BJ (cell line): ENCODE measurements around the gene AQP2. TPM values are rescaled to one million over a fixed set of nuclear protein-coding genes. Genes with fewer than 3 reads are reported as not detected.

Experiments
- CTCF ChIA-PET: fragments of 350-600 bp; formaldehyde crosslinking; extraction: SDS; loops from one replicate; lab custom pipeline; 2021; ENCODE audit warnings: antibody characterized with exemption, inconsistent platforms; lab: Yijun Ruan, JAX
- POLR2A ChIA-PET: fragments of 300-600 bp; sonication (Branson Sonifier 250); formaldehyde crosslinking; extraction: SDS; loops from one replicate; lab custom pipeline; 2021; ENCODE audit warnings: antibody characterized with exemption; lab: Charles Lee
- DNase-seq: peaks from one replicate; pipeline ENCODE4 v3.0.0-alpha.2; 2011; ENCODE audit warnings: low read depth
- H3K27me3 ChIP-seq: 2 replicates; pipeline ENCODE4 v1.6.0; 2011; ENCODE audit warnings: low read length; ENCODE audit not compliant: control insufficient read depth, insufficient read depth
- H3K36me3 ChIP-seq: 2 replicates; pipeline ENCODE4 v1.5.1; 2011; ENCODE audit warnings: low read length; ENCODE audit not compliant: control insufficient read depth, insufficient read depth
- H3K4me3 ChIP-seq: 2 replicates; pipeline ENCODE4 v1.5.1; 2011; ENCODE audit warnings: low read depth, mild to moderate bottlenecking, control low read depth, low read length
- polyA plus RNA-seq: library from polyadenylated mRNA; depleted of rRNA; stranded (reverse); fragments of >200 nt; gene quantifications from 2 replicates; pipeline ENCODE4 v1.2.3, GENCODE V29; 2011
- TF ChIP-seq, protein P1 (sequence below): IDR thresholded peaks from 2 replicates; pipeline ENCODE4 v1.5.1; 2011; ENCODE audit warnings: low read depth, mild to moderate bottlenecking, control low read depth, inconsistent platforms, low read length, moderate library complexity; ENCODE audit not compliant: insufficient read depth

AQP2 gene
- polyA plus RNA-seq, 1 experiment, result not detected

DNA sequence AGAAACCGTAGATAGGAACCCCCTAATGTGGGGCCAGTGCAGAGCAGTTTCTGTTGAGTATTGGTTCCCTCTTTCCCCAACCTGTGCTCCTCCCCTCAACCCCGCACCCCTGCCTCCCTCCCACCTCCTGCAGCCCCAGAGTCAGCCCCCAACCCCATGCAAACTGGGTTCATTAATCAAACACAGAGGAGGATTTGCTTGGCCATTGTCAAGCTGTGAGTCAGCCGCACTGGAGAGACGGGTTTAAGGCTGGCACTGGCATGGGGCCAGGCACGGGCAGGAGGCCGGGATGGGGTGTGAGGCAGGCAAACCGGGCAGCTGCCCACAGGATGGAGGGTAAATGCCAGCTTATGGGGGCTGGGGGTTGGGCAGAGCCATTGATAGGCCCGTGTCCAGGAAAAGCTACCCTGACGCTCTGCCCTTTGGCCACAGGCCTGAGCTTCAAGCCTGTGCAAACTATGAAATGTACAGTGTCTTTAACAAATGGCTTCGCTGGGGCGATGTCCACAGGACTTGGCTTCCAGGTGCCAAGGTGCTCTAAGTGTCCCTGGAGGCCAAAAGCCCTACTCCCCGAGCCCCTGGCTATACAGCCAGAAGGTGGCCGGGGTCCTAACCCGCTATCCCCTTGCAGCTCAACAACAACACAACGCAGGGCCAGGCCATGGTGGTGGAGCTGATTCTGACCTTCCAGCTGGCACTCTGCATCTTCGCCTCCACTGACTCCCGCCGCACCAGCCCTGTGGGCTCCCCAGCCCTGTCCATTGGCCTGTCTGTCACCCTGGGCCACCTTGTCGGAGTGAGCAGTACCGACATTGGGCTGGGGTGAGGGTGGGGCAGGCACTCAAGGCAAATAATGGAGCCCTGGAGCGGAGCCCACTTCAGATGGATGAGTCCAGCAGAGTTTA lies 12.6 kb downstream of the AQP2 start:
- H3K27me3 ChIP-seq, result peaks cover 49% of the 10 kb centered on the region
- POLR2A ChIA-PET, result no interaction called here

DNA sequence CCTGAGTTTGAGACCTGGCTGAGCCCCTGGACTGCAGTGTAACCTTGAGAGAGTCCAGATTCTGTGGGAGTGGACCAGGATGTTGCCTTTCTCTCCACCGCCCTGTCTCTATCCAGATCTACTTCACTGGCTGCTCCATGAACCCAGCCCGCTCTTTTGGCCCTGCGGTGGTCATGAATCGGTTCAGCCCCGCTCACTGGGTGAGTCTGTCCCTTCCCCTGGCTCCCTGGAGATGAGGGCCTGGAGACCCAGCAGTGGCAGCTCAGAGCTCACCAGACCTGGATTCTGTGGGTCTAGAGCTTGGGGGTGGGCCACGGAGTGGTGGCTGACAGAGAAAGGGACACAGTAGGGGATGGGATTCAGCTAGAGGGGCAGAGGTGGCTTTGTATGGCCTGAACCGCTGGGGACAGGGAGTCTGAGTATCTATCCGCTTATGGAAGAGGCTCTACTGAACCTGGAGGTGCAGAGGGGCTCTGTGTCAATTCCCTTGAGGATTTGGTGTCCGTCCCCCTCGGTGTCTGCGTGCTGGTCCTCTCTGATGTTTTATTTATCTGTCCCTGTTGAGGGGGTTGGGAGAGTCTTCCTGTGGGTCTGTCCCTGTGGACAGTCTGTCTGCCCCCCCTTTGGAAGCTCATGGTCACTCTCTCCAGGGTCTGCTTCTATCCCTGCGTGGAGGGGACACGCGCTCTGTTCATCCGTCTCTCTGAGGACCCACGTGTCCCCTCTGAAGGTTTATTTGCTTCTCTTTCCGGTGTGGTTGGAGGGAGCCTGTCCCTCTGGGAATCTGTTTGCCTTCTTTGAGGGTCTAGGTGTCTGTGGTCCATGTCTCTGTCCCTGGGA lies 13.7 kb downstream of the AQP2 start:
- TF ChIP-seq, protein P1, sequence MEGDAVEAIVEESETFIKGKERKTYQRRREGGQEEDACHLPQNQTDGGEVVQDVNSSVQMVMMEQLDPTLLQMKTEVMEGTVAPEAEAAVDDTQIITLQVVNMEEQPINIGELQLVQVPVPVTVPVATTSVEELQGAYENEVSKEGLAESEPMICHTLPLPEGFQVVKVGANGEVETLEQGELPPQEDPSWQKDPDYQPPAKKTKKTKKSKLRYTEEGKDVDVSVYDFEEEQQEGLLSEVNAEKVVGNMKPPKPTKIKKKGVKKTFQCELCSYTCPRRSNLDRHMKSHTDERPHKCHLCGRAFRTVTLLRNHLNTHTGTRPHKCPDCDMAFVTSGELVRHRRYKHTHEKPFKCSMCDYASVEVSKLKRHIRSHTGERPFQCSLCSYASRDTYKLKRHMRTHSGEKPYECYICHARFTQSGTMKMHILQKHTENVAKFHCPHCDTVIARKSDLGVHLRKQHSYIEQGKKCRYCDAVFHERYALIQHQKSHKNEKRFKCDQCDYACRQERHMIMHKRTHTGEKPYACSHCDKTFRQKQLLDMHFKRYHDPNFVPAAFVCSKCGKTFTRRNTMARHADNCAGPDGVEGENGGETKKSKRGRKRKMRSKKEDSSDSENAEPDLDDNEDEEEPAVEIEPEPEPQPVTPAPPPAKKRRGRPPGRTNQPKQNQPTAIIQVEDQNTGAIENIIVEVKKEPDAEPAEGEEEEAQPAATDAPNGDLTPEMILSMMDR, result no peak
- DNase-seq, result no peak
- POLR2A ChIA-PET, result no interaction called here
- Histone ChIP-seq H3K27me3 (peaks cover 48% of the 10 kb centered on the region), H3K4me3 (no peak overlapping the region), H3K36me3 (no peaks in the 10 kb centered on the region)
- CTCF ChIA-PET, result interaction anchor here (0.6 to 20.0 kb wide), 10 partner anchors 10 to 223 kb away, joined by 3 to 578 read pairs (median 6); partner anchors contain the start of genes ASIC1 and TMBIM6

More for the DNA sequence above, 12.6 kb downstream of the AQP2 start:
- DNase-seq, result no peak
- TF ChIP-seq, protein P1, result no peak
- Histone ChIP-seq H3K4me3 (no peak overlapping the region), H3K36me3 (no peaks in the 10 kb centered on the region)
- CTCF ChIA-PET, result interaction anchor here (0.6 to 20.0 kb wide), 8 partner anchors 11 to 218 kb away, joined by 3 to 578 read pairs (median 6); partner anchors contain the start of gene ASIC1

DNA sequence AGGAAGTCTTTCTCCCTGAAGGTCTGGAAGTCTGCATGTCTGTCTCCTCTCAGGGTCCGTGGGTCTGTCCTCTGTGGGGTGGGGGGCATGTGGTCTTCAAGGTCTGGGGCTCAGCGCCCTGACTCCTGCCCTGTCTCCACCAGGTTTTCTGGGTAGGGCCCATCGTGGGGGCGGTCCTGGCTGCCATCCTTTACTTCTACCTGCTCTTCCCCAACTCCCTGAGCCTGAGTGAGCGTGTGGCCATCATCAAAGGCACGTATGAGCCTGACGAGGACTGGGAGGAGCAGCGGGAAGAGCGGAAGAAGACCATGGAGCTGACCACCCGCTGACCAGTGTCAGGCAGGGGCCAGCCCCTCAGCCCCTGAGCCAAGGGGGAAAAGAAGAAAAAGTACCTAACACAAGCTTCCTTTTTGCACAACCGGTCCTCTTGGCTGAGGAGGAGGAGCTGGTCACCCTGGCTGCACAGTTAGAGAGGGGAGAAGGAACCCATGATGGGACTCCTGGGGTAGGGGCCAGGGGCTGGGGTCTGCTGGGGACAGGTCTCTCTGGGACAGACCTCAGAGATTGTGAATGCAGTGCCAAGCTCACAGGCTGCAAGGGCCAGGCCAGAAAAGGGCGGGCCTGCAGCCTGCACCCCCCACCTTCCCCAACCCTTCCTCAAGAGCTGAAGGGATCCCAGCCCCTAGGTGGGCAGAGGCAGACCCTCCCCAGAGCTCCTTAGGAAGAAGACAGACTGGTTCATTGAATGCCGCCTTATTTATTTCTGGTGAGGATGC lies 14.5 kb downstream of the AQP2 start:
- ChIA-PET POLR2A (no interaction called here), CTCF (interaction anchor here (0.6 to 20.0 kb wide), 10 partner anchors 10 to 187 kb away, joined by 3 to 578 read pairs (median 9); partner anchors contain the start of gene ASIC1)
- DNase-seq, result no peak
- TF ChIP-seq, protein P1, result no peak
- no peaks in the 10 kb centered on the region for H3K36me3 ChIP-seq
- no peak overlapping the region for H3K4me3 ChIP-seq
- H3K27me3 ChIP-seq, result peaks cover 49% of the 10 kb centered on the region

DNA sequence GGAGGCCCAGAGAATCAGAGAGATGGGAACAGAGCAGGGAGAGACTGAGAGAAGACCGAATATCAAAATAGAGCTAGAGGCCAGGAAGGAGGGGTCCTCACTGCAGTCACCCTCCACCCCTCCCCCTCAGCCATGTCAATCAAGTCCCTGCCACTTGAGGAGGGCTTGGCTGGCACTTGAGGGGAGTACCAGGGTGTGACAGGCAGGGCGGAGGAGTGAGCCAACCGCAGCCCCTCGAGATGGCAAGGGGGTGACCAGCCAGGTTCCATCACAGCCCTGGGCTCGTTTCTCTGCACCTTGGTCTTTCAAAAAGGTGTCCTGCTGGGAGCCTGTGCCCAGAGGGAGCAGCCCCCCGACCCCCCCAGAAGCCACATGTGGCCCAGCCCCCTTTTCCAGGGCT lies 15.3 kb downstream of the AQP2 start:
- POLR2A ChIA-PET, result no interaction called here
- Histone ChIP-seq H3K36me3 (no peaks in the 10 kb centered on the region), H3K4me3 (no peak overlapping the region), H3K27me3 (peaks cover 45% of the 10 kb centered on the region)
- TF ChIP-seq, protein P1, result no peak
- CTCF ChIA-PET, result interaction anchor here (0.6 to 20.0 kb wide), 27 partner anchors 8 to 187 kb away, joined by 3 to 578 read pairs (median 12); partner anchors contain the start of genes ASIC1 and COX14
- DNase-seq, result no peak
